Dermis blood vessel endothelial cell (primary cell): ENCODE measurements around the gene CD276. TPM values are rescaled to one million over a fixed set of nuclear protein-coding genes. Genes with fewer than 3 reads are reported as not detected.
"Not testable (repeated sequence)": the region's sequence is repeated elsewhere in the genome, so short reads cannot be mapped to it uniquely, and the experiment has no call there.

Experiments
- DNase-seq: peaks from one replicate; pipeline ENCODE4 v3.0.0; 2010
- total RNA-seq: library from RNA; depleted of rRNA; stranded (reverse); fragments of >200 nt; gene quantifications from 2 replicates; pipeline ENCODE4 v1.2.3, GENCODE V29; 2014

The CD276 gene
- total RNA-seq: 43.6 and 106 TPM in 2 replicates

- peak; percentile 68 for DNase-seq
Measured at GRCh38 chr15:73683777-73684580, at the start of gene CD276. CD276 (plus strand) TSS chr15:73684383; CDS start chr15:73699640, 15,257 bp downstream.

DNA sequence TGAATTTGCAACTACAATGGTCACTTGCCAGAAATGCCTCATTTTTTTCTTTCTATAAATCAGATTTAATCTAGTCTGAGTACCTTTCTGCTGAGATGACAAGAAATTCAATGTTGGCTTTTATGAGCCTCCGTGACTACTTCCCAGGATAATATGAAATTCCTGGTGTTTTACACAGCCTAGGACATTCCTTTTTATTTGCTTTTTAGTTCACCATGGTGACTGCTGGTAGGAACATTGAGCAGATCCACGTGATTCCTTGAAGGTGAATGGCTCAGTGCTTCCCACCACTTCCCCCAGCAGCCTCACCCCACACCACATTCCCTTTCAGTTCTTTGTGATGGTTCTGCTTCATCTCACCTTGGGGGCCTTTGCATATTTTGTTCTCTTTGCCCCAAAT lies 46.7 kb upstream of the CD276 start:
- DNase-seq: peak; percentile 10

DNA sequence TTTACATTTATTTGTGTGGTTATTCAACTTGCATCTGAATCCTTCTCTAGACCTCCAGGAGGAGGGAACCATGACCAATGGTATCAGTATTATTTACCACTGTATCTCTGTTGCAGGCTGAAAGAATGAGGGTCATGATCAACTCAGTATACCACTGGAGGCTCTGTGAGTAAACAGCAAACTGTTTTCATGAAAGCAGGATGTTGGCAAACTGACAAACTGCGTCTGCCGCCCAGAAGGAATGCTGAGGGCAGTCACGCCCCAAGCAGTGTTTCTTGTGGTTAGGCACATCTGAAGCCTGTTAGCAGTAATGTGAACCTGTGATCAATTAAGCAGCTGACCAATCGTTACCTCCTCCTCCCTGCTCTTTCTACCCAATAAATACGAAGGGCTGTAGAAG lies 44.7 kb upstream of the CD276 start:
- DNase-seq: not testable (repeated sequence)

GRCh38 chr15:73647259-73648013 lies 36.7 kb upstream of the CD276 start:
- DNase-seq: no peak

GRCh38 chr15:73648014-73648295 lies 36.2 kb upstream of the CD276 start:
- no peak for DNase-seq

DNA sequence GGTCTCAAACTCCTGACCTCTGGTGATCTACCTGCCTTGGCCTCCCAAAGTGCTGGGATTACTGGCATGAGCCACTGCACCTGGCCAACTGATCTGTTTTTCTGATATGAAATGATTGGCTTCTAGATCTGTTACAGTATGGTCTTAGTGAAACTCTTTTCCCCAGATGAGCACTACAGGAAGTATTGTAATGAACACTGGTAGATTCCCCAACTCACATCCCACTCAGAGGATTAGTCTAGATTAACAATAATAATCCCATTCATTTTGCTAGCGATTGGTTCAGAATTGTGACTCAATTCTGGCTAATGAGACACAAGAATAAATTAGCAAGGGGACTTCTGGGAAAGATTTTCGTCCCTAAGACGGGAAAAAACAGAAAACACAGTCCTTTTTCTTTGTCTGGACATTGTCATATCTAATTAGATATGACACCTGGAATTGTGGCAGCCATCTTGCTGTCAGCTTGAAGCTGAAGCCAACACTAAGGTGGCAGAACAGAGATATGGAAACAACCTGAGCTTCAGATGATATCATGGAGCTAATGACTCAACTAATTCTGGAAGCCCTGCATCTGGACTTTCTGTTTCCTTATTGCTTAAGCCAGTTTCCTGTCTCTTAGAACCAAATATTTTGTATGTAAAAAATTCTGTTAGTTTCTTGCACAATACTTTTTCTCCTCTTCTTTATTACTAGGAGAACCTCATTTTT lies 33.6 kb upstream of the CD276 start:
- peak; percentile 74 for DNase-seq

- no peak for DNase-seq
Measured at GRCh38 chr15:73654659-73655058, 29.5 kb upstream of the CD276 start.

DNA sequence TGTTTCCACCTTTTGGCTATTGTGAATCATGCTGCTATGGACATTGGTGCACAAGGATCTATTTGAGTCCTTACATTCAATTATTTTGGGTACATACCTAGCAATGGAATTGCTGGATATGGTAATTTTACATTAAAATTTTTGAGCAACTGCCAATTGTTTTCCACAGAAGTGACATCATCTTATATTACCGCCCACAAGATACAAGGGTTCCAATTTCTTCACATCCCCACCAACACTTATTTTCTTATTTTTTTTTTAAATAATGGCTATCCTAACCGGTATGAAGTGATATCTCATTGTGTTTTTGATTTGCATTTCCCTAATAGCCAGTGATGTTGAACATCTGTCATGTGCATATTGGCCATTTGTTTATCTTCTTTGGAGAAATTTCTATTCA lies 28.5 kb upstream of the CD276 start:
- DNase-seq: no peak

GRCh38 chr15:73658645-73659044 lies 25.5 kb upstream of the CD276 start:
- no peak for DNase-seq

DNA sequence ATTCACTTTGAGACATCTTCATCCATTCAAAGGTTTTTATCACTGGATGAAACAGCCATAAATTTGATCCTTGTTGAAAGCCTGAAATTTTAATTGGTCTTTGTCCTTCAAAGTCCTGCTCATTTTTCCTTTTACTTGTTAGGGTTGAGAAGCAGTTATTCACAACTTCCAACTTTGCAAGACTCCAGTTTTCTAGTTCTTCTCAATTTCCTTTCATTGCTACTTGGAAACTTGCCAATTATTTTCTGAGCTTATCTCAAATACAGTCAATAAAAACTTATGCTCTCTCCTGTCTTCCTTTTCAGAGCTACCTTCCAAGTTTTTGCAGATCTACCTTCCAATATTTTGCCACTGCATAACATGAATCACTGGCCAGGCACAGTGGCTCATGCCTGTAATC lies 23.7 kb upstream of the CD276 start:
- peak; percentile 20 for DNase-seq

GRCh38 chr15:73674587-73674986 lies 9.6 kb upstream of the CD276 start:
- no peak for DNase-seq

- DNase-seq: peak; percentile 81
Measured at GRCh38 chr15:73677146-73677607, 7.0 kb upstream of the CD276 start.

- DNase-seq: no peak
Measured at GRCh38 chr15:73677733-73678132, 6.5 kb upstream of the CD276 start.

DNA sequence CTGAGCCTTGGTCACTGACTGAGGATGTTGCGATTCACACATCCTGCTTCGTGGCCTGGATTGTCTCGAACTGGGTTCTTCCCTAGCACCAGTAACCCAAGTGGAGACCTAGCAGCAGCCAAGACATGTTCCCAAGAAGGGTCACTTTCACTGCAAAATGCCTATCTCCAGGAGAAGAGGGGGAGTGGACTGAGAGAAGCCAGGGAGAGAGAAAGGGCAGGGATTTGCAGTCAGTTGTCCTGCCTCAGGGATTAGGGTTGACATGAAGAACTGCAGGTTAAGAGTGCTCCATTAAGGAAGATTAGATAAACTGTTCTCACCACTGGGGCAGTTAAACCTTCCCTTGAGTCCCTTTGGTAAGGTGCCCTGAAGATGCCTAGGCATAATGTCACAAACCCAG lies 5.7 kb upstream of the CD276 start:
- no peak for DNase-seq

DNA sequence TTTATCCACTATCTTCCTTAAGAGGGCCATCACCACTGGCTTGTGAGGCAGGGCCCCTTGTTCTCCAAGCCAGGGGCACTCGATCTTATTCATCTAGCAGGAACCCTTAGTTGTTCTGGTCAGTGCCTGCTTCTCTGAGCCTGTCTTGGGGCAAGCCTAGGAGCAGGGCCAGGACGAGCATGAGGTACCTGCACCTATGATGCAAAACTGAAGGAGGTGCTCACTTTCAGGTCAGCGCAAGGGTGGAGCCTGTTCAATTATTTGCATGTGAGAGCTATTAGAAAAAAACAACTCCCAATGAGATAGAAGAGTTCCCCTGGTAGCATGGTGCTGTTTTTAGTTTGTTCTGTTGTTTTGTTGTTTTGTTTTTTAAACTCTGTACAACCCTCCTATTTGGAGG lies 5.0 kb upstream of the CD276 start:
- no peak for DNase-seq

DNA sequence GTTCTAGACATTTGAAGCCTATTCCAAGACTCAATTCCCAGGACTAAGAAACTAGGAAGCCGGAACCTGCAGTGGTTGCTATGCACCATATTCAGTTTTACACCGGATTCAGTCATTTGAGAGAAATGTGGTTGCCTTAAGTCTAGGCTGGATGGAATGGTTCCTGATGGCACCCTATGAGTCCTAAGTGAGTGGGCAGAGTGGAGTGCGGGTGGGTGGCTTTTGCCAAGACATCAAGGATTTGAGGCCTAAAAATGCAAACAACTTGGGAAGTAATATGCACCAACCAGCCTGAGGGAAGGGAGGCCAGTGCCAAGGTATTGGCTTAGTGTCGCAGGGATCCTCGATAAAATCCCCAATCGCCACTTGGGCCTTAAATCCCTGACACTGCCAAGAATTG lies 4.2 kb upstream of the CD276 start:
- no peak for DNase-seq

- no peak for DNase-seq
Measured at GRCh38 chr15:73680549-73680948, 3.6 kb upstream of the CD276 start.

DNA sequence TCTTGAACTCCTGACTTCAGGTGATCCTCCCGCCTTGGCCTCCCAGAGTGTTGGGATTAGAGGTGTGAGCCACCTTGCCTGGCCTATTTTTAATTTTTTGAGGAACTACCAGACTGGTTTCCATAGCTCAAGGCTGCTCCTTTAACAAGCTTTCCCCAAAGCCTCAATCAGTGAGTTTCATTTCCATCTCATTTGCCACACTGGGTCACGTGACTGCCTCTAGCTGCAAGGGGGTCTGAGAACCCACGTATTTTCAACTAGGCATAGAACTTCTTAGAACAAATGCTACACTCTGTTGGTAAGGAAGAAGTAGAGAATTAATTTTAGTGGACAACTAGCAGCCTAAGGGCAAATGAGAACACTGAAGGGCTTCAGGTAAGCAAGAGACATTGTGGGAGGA lies 3.1 kb upstream of the CD276 start:
- no peak for DNase-seq

DNA sequence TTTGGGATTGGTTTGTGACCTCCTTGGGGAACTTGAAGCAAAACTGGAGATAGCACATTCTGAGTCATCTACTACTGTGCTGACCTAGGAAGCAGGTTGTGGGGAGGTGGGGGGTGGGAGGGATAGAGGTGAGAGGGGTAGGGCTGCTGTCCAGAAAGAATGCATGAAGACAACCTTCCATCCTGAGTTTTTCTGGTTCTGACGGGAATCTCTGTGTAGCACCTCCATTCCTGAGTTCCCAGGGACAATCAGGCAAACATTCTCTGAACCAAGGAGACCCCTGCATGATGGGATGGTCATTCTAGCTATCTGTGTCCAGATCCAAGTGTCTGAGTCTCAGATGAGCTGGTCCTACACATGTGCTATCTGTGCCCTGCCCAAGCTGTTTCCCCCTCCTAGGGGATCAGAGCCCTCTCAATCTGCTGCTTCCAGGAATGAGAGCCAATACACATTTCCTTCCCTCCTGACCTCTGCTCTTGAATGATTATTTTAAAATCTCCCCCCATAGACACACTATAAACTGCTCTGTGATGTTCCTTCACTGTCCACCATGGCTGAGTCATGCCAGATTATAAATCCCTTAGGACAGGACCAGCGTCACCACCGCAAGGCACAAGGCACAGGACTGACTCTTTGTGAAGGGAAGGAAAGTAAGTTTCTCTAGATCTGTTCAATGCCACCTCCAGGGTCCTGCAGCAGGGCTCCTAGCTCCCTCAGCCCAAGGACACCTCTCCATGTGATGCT lies 2.2 kb upstream of the CD276 start:
- no peak for DNase-seq

DNA sequence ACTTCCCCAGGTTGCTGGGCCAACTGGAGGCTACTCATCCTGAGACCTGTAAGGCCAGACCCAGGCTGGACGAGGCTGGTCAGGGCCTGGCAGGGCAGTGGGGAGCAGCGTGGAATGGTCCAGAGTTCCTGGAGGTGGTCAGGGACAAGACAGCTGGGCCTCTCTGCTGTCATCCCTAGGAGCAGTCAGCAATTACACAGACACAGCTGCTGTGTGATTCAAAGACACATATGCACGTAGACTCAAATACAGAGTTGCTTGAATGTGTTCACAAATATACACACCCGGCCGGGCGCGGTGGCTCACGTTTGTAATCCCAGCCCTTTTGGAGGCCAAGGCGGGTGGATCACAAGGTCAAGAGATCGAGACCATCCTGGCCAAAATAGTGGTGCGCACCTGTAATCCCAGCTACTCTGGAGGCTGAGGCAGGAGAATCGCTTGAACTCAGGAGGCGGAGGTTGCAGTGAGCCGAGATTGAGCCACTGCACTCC lies 1.5 kb upstream of the CD276 start:
- DNase-seq: no peak

GRCh38 chr15:73683257-73683776 lies 866 bp upstream of the CD276 start:
- DNase-seq: no peak
